Measurements from ENCODE around the gene NFU1.
"Not testable (repeated sequence)": the region's sequence is repeated elsewhere in the genome, so short reads cannot be mapped to it uniquely, and the experiment has no call there.

NFU1 gene

GRCh38 chr2:69429491-69430183 lies 7.6 kb downstream of the NFU1 start:
- TF ChIP-seq CTCF (IDR thresholded peaks at IDR 0.05; ENCODE audit: low read depth, low read length) (no peak), EZH2phosphoT487 (IDR thresholded peaks at IDR 0.05; ENCODE audit: low read depth) (no peak)
- Histone ChIP-seq H3K9ac (ENCODE audit: low read length) (no peak overlapping the region), H3K9me3 (ENCODE audit: insufficient read depth, low read length) (no peaks in the 10 kb centered on the region), H3K4me2 (ENCODE audit: low read length) (no peak overlapping the region), H3K27me3 (ENCODE audit: low read depth, low read length) (no peaks in the 10 kb centered on the region), H3K4me3 (ENCODE audit: low read length) (no peak overlapping the region), H4K20me1 (ENCODE audit: insufficient read depth, low read length) (no peaks in the 10 kb centered on the region), H2AFZ (ENCODE audit: low read depth, low read length) (no peak overlapping the region), H3K79me2 (ENCODE audit: low read length) (no peaks in the 10 kb centered on the region), H3K36me3 (replicated peaks; ENCODE audit: low read depth, low read length) (no peaks in the 10 kb centered on the region), H3K27ac (ENCODE audit: low read length) (no peak overlapping the region), H3K4me1 (ENCODE audit: low read length) (no peaks in the 10 kb centered on the region)

GRCh38 chr2:69428981-69429380 lies 8.3 kb downstream of the NFU1 start:
- TF ChIP-seq EZH2phosphoT487 (IDR thresholded peaks at IDR 0.05; ENCODE audit: low read depth) (no peak), CTCF (IDR thresholded peaks at IDR 0.05; ENCODE audit: low read depth, low read length) (no peak)
- H3K36me3 ChIP-seq (replicated peaks; ENCODE audit: low read depth, low read length) = no peaks in the 10 kb centered on the region

GRCh38 chr2:69424419-69424818 lies 12.8 kb downstream of the NFU1 start:
- no peak overlapping the region for H3K4me2 ChIP-seq (ENCODE audit: low read length)
- no peak overlapping the region for H3K9ac ChIP-seq (ENCODE audit: low read length)
- no peak overlapping the region for H3K4me3 ChIP-seq (ENCODE audit: low read length)
- no peaks in the 10 kb centered on the region for H3K27me3 ChIP-seq (ENCODE audit: low read depth, low read length)
- no peaks in the 10 kb centered on the region for H3K4me1 ChIP-seq (ENCODE audit: low read length)
- H4K20me1 ChIP-seq (ENCODE audit: insufficient read depth, low read length) = no peaks in the 10 kb centered on the region
- H3K79me2 ChIP-seq (ENCODE audit: low read length) = no peaks in the 10 kb centered on the region
- no peak for TF ChIP-seq EZH2phosphoT487 (IDR thresholded peaks at IDR 0.05; ENCODE audit: low read depth)
- no peak for TF ChIP-seq CTCF (IDR thresholded peaks at IDR 0.05; ENCODE audit: low read depth, low read length)
- no peaks in the 10 kb centered on the region for H3K36me3 ChIP-seq (replicated peaks; ENCODE audit: low read depth, low read length)
- H2AFZ ChIP-seq (ENCODE audit: low read depth, low read length) = no peak overlapping the region
- H3K27ac ChIP-seq (ENCODE audit: low read length) = no peak overlapping the region
- no peaks in the 10 kb centered on the region for H3K9me3 ChIP-seq (ENCODE audit: insufficient read depth, low read length)

More at GRCh38 chr2:69428981-69429380, 8.3 kb downstream of the NFU1 start:
- Histone ChIP-seq H3K4me2 (ENCODE audit: low read length) (no peak overlapping the region), H3K4me3 (ENCODE audit: low read length) (no peak overlapping the region), H3K9me3 (ENCODE audit: insufficient read depth, low read length) (no peaks in the 10 kb centered on the region), H4K20me1 (ENCODE audit: insufficient read depth, low read length) (no peaks in the 10 kb centered on the region), H3K4me1 (ENCODE audit: low read length) (no peaks in the 10 kb centered on the region), H3K27ac (ENCODE audit: low read length) (no peak overlapping the region), H3K27me3 (ENCODE audit: low read depth, low read length) (no peaks in the 10 kb centered on the region), H3K9ac (ENCODE audit: low read length) (no peak overlapping the region), H2AFZ (ENCODE audit: low read depth, low read length) (no peak overlapping the region), H3K79me2 (ENCODE audit: low read length) (no peaks in the 10 kb centered on the region)

GRCh38 chr2:69422198-69422597 lies 15.0 kb downstream of the NFU1 start:
- Histone ChIP-seq H3K4me3 (ENCODE audit: low read length) (no peak overlapping the region), H3K36me3 (replicated peaks; ENCODE audit: low read depth, low read length) (no peaks in the 10 kb centered on the region), H3K27ac (ENCODE audit: low read length) (no peak overlapping the region), H4K20me1 (ENCODE audit: insufficient read depth, low read length) (no peaks in the 10 kb centered on the region), H3K27me3 (ENCODE audit: low read depth, low read length) (no peaks in the 10 kb centered on the region), H3K79me2 (ENCODE audit: low read length) (no peaks in the 10 kb centered on the region), H3K9ac (ENCODE audit: low read length) (no peak overlapping the region), H3K4me2 (ENCODE audit: low read length) (no peak overlapping the region), H2AFZ (ENCODE audit: low read depth, low read length) (no peak overlapping the region), H3K4me1 (ENCODE audit: low read length) (no peaks in the 10 kb centered on the region), H3K9me3 (ENCODE audit: insufficient read depth, low read length) (no peaks in the 10 kb centered on the region)
- no peak for TF ChIP-seq EZH2phosphoT487 (IDR thresholded peaks at IDR 0.05; ENCODE audit: low read depth)
- TF ChIP-seq CTCF (IDR thresholded peaks at IDR 0.05; ENCODE audit: low read depth, low read length) = no peak

DNA sequence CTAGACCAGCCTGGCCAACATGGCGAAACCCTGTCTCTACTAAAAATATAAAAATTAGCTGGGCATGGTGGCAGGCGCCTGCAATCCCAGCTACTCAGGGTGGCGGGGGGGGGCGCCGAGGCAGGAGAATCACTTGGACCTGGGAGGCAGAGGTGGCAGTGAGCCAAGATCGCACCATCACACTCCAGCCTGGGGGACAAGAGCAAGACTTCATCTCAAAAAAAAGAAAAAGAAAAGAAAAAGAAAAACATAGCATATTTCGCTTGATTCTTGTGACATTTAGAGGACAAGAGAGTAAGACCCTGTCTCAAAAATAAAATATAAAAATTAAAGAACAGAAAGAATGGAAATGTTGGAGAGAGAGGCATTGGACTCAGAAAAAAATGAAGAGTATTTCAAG lies 18.1 kb downstream of the NFU1 start:
- not testable (repeated sequence) for H3K4me1 ChIP-seq (ENCODE audit: low read length); H3K9ac ChIP-seq (ENCODE audit: low read length); H3K27me3 ChIP-seq (ENCODE audit: low read depth, low read length); H3K27ac ChIP-seq (ENCODE audit: low read length); H3K4me2 ChIP-seq (ENCODE audit: low read length); H3K36me3 ChIP-seq (replicated peaks; ENCODE audit: low read depth, low read length); H3K79me2 ChIP-seq (ENCODE audit: low read length); H2AFZ ChIP-seq (ENCODE audit: low read depth, low read length); H3K9me3 ChIP-seq (ENCODE audit: insufficient read depth, low read length); H4K20me1 ChIP-seq (ENCODE audit: insufficient read depth, low read length); H3K4me3 ChIP-seq (ENCODE audit: low read length)

Data from OCI-LY3 (cell line).